Mesendoderm (in vitro differentiated cells): Measurements from ENCODE around the gene ARHGAP26.

Source experiments
- DNase-seq: peaks from one replicate; pipeline ENCODE4 v3.0.0; 2013
- H2AK5ac ChIP-seq: 2 replicates; pipeline ENCODE4 v1.6.1; 2013; ENCODE audit warnings: low read length, inconsistent platforms
- H2BK120ac ChIP-seq: 2 replicates; pipeline ENCODE4 v1.6.1; 2013; ENCODE audit warnings: low read depth, mild to moderate bottlenecking, low read length, moderate library complexity, mixed read lengths
- H2BK15ac ChIP-seq: replicated peaks from 2 replicates; pipeline ENCODE4 v1.6.1; 2013; ENCODE audit warnings: low read depth, mild to moderate bottlenecking, moderate library complexity
- H2BK5ac ChIP-seq: 2 replicates; pipeline ENCODE4 v1.6.1; 2013; ENCODE audit warnings: low read length, inconsistent platforms
- H3K18ac ChIP-seq: 2 replicates; pipeline ENCODE4 v1.6.1; 2013; ENCODE audit warnings: mild to moderate bottlenecking, low read length, mixed read lengths
- H3K23ac ChIP-seq: one replicate; pipeline ENCODE4 v1.6.1; 2013; ENCODE audit warnings: low read length
- H3K27ac ChIP-seq: 2 replicates; pipeline ENCODE4 v1.5.1; 2013; ENCODE audit warnings: low read depth, mild to moderate bottlenecking, inconsistent platforms, low read length, moderate library complexity
- H3K27me3 ChIP-seq: 2 replicates; pipeline ENCODE4 v1.6.1; 2013; ENCODE audit warnings: low read length, control low read depth, mild to moderate bottlenecking, inconsistent platforms; ENCODE audit not compliant: insufficient read depth, poor library complexity
- H3K36me3 ChIP-seq: 2 replicates; pipeline ENCODE4 v1.6.1; 2013; ENCODE audit warnings: low read length, inconsistent platforms; ENCODE audit not compliant: control insufficient read depth, insufficient read depth
- H3K4ac ChIP-seq: one replicate; pipeline ENCODE4 v1.6.1; 2013; ENCODE audit warnings: low read depth, mild to moderate bottlenecking, low read length, moderate library complexity
- H3K4me1 ChIP-seq: 2 replicates; pipeline ENCODE4 v1.6.1; 2013; ENCODE audit warnings: low read depth, low read length, inconsistent platforms; ENCODE audit not compliant: control insufficient read depth
- H3K4me2 ChIP-seq: 2 replicates; pipeline ENCODE4 v1.6.1; 2013; ENCODE audit warnings: low read length
- H3K4me3 ChIP-seq: 2 replicates; pipeline ENCODE4 v1.5.1; 2013; ENCODE audit warnings: mild to moderate bottlenecking, low read length
- H3K56ac ChIP-seq: one replicate; pipeline ENCODE4 v1.6.1; 2013; ENCODE audit warnings: low read length
- H3K79me1 ChIP-seq: 2 replicates; pipeline ENCODE4 v1.6.1; 2013; ENCODE audit warnings: low read length, inconsistent platforms
- H3K79me2 ChIP-seq: 2 replicates; pipeline ENCODE4 v1.6.1; 2013; ENCODE audit warnings: mild to moderate bottlenecking, low read length; ENCODE audit not compliant: control insufficient read depth, insufficient read depth
- H3K9ac ChIP-seq: 2 replicates; pipeline ENCODE4 v1.6.1; 2013; ENCODE audit warnings: low read length, inconsistent platforms
- H4K5ac ChIP-seq: one replicate; pipeline ENCODE4 v1.6.1; 2013; ENCODE audit warnings: low read length
- H4K8ac ChIP-seq: one replicate; pipeline ENCODE4 v1.6.1; 2013; ENCODE audit warnings: low read depth, mild to moderate bottlenecking, control low read depth, low read length, moderate library complexity
- WGBS: extraction: QIAGEN DNeasy Blood & Tissue Kit; methylation state at CpG from one replicate; pipeline ENCODE4 v1.1.7; 2013; ENCODE audit warnings: low lambda C conversion rate, missing lambda C conversion rate; ENCODE audit not compliant: insufficient coverage; ENCODE audit errors: extremely low coverage; 5-methylcytosine and 5-hydroxymethylcytosine counted together

The ARHGAP26 gene

DNA sequence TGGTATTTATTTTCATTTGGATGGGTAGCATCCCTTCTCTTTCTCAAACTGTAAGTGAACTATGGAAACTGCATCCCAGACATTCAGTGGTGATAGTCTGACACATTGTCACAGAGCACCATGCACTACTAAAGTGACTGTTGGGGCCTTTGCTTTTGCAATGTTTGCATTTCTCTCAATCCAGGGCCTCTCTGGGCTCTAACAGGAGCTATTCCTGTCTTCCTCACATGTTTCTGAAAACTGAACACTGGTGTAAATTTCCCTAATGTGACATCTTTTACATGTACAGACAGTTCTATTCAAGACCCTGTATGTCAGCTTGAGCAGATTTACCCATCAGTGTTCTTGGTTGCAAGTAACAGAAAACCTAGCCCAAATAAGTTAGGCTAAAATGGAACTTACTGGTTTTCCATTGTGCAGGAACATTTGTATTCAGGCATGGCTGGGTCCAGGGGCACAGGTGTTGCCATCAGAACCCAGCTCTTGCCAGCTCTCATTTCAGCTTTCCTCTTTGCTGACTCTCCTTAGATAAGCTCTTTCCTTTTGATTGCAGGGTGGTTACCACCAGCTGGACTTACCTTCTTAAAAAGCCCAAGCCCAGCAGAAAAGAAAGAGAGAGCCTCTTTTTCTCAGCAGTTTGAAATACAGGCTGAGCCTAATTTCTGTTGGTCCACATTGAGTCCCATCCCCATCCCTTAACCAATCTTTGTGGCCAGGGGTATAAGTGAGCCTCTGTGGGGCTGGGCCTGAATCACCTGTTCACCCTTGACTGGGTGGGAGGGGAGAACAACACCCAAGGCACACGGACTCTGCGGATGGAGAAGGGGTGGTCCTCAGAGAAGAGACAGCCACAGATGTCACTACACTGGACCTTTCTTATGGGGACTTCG, 399.0 kb downstream of the ARHGAP26 start:
- Histone ChIP-seq H3K4me2 (no peak overlapping the region), H3K18ac (no peak overlapping the region), H2BK120ac (no peak overlapping the region), H3K4me3 (no peak overlapping the region), H3K36me3 (no peaks in the 10 kb centered on the region), H3K56ac (no peak overlapping the region), H3K9ac (no peak overlapping the region), H3K4ac (no peak overlapping the region), H2BK15ac (no peak overlapping the region), H3K4me1 (peaks cover 1% of the 10 kb centered on the region), H2AK5ac (no peak overlapping the region), H4K8ac (no peak overlapping the region), H2BK5ac (no peak overlapping the region), H3K23ac (no peak overlapping the region), H4K5ac (no peak overlapping the region), H3K27me3 (no peaks in the 10 kb centered on the region), H3K27ac (no peak overlapping the region), H3K79me1 (no peaks in the 10 kb centered on the region), H3K79me2 (no peaks in the 10 kb centered on the region)
- DNase-seq: no peak
- no CpG with 5 or more reads among the region's 3 CpGs for WGBS

DNA sequence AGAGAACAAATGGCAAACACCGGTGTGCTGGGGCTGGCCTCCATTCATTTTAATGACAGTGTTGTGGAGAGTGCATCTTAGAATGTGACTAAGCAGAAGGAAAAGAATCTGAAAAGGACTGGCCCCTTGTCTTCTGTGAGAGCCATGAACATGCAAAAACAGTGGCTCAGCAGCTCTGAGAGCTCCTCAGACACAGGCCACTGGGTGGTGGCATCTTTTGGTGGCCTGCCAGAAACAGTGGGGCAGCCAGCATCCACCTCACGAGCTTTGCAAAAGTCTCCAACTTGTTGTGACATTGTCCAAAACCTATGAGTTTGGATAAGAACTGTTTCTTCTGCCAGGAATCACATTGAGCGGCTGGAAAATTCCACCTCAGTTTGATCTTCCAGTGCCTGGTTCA, 399.9 kb downstream of the ARHGAP26 start:
- Histone ChIP-seq H2BK15ac (no peak overlapping the region), H3K36me3 (no peaks in the 10 kb centered on the region), H3K9ac (no peak overlapping the region), H3K4me2 (no peak overlapping the region), H4K8ac (no peak overlapping the region), H4K5ac (no peak overlapping the region), H2BK120ac (no peak overlapping the region), H3K79me2 (no peaks in the 10 kb centered on the region), H3K27ac (no peak overlapping the region), H3K23ac (no peak overlapping the region), H3K4me1 (peaks cover 1% of the 10 kb centered on the region), H2BK5ac (no peak overlapping the region), H3K4ac (no peak overlapping the region), H3K27me3 (no peaks in the 10 kb centered on the region), H3K79me1 (no peaks in the 10 kb centered on the region), H3K4me3 (no peak overlapping the region), H3K18ac (no peak overlapping the region), H2AK5ac (no peak overlapping the region), H3K56ac (no peak overlapping the region)
- DNase-seq: no peak
- WGBS: no CpG with 5 or more reads among the region's 3 CpGs

DNA sequence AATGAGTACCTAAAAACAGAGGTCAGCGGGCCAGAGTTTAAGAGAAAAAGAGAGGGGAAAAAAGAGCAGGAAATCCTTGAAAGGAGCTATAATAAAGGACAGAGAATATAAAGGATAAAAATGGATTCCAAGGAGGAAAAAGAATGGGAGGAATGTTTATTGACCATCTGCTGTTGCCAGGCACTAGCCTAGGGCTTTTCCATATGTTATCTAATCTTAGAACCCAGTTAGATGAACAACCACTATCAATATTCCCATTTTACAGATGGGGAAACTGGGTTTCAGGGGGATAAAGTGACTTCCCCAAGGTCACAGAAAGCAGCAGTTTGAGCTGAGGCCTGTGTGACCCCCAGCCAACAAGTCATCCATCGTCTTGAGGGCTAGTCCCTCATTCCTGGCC, 400.8 kb downstream of the ARHGAP26 start:
- no peak overlapping the region for H3K4me3 ChIP-seq
- H4K5ac ChIP-seq: no peak overlapping the region
- no peak overlapping the region for H3K23ac ChIP-seq
- DNase-seq: no peak
- H2AK5ac ChIP-seq: no peak overlapping the region
- no peaks in the 10 kb centered on the region for H3K27me3 ChIP-seq
- H3K4me1 ChIP-seq: peaks cover 1% of the 10 kb centered on the region
- no peak overlapping the region for H2BK5ac ChIP-seq
- no peak overlapping the region for H3K4ac ChIP-seq
- no peak overlapping the region for H3K4me2 ChIP-seq
- H3K9ac ChIP-seq: no peak overlapping the region
- WGBS: no CpG with 5 or more reads among the region's 2 CpGs
- no peaks in the 10 kb centered on the region for H3K79me1 ChIP-seq
- no peak overlapping the region for H3K18ac ChIP-seq
- H3K27ac ChIP-seq: no peak overlapping the region
- no peaks in the 10 kb centered on the region for H3K79me2 ChIP-seq
- H3K56ac ChIP-seq: no peak overlapping the region
- no peak overlapping the region for H2BK15ac ChIP-seq
- H2BK120ac ChIP-seq: no peak overlapping the region
- H4K8ac ChIP-seq: no peak overlapping the region
- no peaks in the 10 kb centered on the region for H3K36me3 ChIP-seq

DNA sequence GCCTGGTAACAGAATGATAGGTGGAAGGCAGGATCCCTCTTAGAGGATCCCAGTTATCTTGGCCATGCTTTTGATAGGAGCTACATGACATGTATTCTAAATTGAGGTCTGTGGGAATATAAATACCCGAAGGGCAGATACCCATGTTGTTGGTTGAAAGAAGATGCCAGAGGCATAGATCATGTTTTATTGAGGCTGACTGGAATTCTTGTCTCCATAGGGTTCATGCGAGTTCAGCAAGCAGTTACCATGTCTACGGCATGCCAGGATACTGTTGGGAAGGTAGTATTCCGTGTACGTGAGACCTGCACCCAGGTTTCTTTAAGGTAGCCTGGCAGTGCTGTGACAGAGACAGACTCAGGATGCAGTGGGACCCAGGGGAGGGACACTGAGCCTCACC, 402.6 kb downstream of the ARHGAP26 start:
- H4K8ac ChIP-seq: no peak overlapping the region
- no peak overlapping the region for H3K9ac ChIP-seq
- H3K4ac ChIP-seq: no peak overlapping the region
- no peak overlapping the region for H3K18ac ChIP-seq
- H3K23ac ChIP-seq: no peak overlapping the region
- no peak overlapping the region for H2BK120ac ChIP-seq
- H2BK5ac ChIP-seq: no peak overlapping the region
- DNase-seq: no peak
- H3K79me2 ChIP-seq: no peaks in the 10 kb centered on the region
- H2BK15ac ChIP-seq: no peak overlapping the region
- H3K27ac ChIP-seq: no peak overlapping the region
- H3K56ac ChIP-seq: peak overlapping the region; percentile 12
- H3K4me2 ChIP-seq: no peak overlapping the region
- no peaks in the 10 kb centered on the region for H3K36me3 ChIP-seq
- no peak overlapping the region for H3K4me3 ChIP-seq
- no CpG with 5 or more reads among the region's 5 CpGs for WGBS
- H3K27me3 ChIP-seq: no peaks in the 10 kb centered on the region
- no peaks in the 10 kb centered on the region for H3K79me1 ChIP-seq
- no peak overlapping the region for H4K5ac ChIP-seq
- peak overlapping the region; percentile 12 for H2AK5ac ChIP-seq
- H3K4me1 ChIP-seq: peaks cover 1% of the 10 kb centered on the region

DNA sequence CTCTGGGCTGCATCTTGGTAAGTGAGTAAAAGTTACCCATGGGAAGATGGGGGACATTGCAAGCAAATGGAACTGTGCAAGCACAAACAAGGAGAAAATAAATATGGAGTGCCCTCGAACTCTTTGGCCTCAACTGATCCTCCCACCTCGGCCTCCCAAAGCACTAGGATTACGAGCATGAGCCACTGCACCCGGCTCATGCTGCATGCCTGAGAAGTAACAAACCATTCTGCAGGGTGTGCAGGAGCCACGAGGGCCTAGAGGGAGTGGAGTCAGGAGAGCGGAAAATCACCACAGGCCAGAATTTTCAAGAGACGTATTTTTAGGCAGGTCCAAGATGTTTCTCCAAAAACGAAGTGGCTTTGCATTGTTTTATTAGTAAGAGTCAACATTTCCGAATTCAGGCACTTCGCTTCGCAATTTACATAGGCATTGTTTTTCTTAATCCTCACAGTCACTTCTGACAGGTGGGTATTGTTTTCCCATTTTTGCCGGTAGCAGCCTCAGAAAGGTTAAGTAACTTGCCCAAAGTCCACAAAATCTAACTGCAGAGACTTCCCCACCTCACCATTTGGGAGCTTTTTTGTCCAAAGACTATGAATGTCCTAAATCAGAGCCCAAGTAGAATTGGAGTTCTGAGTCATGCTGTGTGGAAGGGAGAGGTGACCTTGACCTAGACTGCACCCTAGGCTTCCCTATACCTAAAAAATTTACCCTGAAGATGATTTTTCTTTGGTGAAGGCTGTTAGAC, 403.1 kb downstream of the ARHGAP26 start:
- peak; percentile 51 for DNase-seq
- no peaks in the 10 kb centered on the region for H3K79me1 ChIP-seq
- H2BK120ac ChIP-seq: no peak overlapping the region
- no peak overlapping the region for H2BK5ac ChIP-seq
- H3K23ac ChIP-seq: no peak overlapping the region
- no peak overlapping the region for H2BK15ac ChIP-seq
- H3K4me1 ChIP-seq: peaks cover 1% of the 10 kb centered on the region
- no peaks in the 10 kb centered on the region for H3K27me3 ChIP-seq
- H2AK5ac ChIP-seq: peak overlapping the region; percentile 12
- whole genome bisulfite sequencing: no CpG with 5 or more reads among the region's 12 CpGs
- no peak overlapping the region for H3K4me2 ChIP-seq
- no peak overlapping the region for H3K4me3 ChIP-seq
- no peaks in the 10 kb centered on the region for H3K36me3 ChIP-seq
- no peaks in the 10 kb centered on the region for H3K79me2 ChIP-seq
- peak overlapping the region; percentile 12 for H3K56ac ChIP-seq
- no peak overlapping the region for H3K27ac ChIP-seq
- H4K8ac ChIP-seq: no peak overlapping the region
- peak overlapping the region; percentile 9 for H3K18ac ChIP-seq
- no peak overlapping the region for H4K5ac ChIP-seq
- H3K4ac ChIP-seq: no peak overlapping the region
- H3K9ac ChIP-seq: no peak overlapping the region
